Iris pigment epithelial cell (primary cell): ENCODE measurements around the gene GJA3.

Experiments
- DNase-seq: peaks from one replicate; pipeline ENCODE4 v3.0.0-alpha.2; 2011; ENCODE audit warnings: low read depth

GJA3 gene

DNA sequence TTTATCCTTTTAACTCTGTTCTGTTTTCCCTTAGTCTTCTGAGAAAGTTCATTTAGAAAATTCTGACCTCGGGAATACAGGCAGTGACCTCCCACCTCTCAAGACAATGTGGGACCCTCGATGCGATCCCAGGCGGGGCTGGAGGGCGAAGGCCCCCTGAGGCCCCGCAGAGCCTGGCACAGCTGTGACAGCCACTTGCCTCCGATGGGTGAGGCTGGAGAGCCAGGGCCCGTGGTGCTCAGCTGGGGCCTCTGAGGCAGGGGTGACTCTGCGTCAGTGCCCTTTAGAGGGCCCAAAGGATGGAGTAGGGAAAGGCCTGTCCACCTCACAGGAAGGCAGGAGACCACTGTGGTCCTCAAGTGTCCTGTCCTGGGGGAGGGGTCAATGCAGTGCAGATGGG, 10.3 kb downstream of the GJA3 start:
- no peak for DNase-seq

DNA sequence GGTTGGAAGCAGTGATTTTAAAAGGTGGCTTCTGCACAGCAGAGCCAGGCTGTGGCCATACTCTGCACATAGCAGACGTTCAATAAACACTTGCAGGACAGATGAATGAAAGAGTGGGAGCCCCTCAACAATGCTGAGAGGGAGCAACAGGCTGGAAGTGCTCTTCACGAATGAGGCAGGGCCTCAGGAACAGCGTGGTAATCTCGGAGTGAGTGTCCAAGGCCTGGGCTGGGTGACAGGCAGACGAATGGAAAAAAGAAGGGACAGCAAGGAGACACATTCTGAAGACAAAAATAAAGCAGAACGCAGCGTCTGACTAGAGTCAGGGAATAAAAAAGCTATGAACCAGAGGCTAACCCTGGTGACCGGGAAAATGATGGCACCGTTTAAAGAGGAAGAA, 11.1 kb downstream of the GJA3 start:
- no peak for DNase-seq

DNA sequence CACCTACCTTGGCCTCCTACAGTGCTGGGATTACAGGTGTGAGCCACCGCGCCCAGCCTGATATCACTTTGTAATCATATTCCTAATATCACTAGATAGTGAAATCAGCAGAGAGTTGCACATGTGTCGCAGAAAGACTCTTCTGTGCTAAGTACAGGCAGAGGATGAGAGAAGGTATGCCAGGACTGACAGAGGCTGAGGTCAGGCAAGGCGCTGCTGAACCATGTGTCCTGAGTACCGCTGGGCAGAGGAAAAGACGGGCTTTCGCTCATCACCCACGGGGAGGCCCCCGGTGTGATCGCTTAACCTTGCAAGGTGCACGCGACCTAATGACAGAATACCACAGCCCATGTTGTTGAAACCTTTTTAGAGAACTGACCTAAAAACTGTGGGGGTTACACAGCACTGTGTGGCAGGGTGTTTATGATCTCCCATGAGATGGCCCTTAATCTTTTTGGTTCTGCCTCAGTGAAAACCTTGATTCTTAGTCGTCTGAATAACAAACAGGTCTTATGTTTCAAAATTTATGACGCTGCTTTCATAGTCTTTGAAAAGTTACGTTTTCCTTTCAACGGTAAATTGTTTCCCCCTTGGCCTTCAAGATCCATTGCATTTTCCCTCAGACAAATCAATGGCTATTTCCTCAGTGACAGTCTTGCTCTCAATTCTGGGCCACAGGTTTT, 12.2 kb downstream of the GJA3 start:
- DNase-seq, result no peak

DNA sequence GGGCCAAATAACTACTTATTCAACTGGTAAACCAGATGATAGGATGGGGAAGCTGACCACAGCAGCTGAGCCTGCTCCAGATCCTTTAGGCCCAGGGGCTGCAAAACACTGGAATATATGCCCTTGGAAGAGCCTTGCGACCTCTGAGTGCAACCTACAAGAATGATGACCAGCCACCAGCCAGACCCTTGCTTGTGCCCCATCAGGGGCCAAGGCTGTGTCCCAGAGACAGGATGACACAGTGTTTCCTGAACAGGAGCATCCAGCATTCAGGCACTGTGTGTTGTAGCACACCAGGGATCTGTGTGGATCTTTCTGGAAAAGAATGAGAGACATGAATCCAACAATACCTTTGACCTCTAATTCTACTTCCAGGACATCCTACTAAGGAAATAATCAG, 14.5 kb downstream of the GJA3 start:
- DNase-seq, result no peak

DNA sequence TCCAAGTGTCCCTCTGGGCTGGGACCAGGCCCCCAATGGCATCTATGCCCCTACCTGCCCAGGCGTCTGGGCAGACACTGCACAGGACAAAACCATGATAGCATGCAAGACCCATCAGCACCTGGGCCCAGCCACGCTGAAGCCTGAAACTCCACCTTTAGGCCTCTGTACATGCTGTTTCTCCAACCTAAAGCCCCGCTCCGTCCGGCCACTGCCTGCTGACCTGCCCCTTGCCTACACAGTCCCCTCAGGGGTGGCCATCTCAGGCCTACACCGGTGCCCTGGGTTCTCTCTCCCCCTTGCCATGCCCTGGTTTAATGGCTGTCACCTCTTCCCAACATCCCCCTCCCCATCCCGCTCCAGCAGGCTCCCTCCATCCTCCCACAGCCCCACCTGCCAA, 15.3 kb downstream of the GJA3 start:
- no peak for DNase-seq

DNA sequence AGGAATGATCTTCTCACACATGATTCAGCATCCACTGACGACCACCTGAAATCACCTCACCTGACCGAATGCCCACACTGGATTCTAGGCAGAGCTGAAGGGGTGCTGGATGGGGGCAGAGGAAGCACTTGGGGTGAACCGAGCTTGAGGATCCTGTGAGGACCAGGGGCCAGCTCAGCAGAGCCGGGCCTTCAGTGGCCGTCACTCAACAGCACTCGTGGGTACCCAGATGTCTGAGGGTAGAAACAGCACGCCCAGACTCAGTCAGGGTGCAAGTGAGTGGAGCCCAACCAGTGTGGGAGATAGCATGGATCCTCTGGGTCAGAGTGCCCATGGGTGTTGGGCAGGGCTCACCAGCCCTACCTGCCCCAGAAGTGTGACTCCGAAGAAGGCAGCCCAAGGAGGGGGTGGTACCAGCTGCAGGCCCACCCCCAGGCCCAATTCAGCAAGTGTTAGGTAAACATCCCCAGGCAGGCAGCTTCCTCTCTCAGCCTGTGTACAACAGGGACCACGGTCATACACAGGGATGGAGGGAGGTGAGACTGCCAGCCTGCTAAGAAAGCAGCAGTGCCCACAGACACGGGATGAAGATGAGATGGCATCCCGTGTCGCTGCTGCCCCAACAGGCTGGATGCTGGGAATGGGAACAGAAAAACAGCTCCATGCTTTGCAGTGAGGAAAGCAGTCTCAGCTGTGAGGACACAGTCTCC, 16.6 kb downstream of the GJA3 start:
- DNase-seq, result no peak

DNA sequence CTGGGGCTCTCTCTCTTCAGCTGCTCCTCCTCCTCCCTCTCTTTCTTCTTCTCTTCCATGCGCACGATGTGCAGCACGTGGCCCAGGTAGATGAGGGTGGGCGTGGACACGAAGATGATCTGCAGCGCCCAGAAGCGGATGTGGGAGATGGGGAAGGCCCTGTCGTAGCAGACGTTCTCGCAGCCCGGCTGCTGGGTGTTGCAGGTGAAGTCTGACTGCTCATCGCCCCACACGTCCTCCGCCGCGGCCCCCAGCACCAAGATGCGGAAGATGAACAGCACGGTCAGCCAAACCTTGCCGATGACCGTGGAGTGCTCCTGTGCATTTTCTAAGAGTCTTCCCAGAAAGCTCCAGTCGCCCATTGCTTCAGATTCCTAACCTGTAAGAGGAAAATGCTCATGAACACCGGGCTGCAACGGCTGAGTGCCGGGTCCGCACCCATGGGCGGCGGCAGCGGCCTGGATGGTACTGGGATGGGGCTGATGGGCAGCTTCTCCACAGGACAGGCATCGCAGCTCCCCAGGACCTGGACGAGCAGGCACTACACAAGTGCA, 17.8 kb downstream of the GJA3 start:
- DNase-seq, result no peak

DNA sequence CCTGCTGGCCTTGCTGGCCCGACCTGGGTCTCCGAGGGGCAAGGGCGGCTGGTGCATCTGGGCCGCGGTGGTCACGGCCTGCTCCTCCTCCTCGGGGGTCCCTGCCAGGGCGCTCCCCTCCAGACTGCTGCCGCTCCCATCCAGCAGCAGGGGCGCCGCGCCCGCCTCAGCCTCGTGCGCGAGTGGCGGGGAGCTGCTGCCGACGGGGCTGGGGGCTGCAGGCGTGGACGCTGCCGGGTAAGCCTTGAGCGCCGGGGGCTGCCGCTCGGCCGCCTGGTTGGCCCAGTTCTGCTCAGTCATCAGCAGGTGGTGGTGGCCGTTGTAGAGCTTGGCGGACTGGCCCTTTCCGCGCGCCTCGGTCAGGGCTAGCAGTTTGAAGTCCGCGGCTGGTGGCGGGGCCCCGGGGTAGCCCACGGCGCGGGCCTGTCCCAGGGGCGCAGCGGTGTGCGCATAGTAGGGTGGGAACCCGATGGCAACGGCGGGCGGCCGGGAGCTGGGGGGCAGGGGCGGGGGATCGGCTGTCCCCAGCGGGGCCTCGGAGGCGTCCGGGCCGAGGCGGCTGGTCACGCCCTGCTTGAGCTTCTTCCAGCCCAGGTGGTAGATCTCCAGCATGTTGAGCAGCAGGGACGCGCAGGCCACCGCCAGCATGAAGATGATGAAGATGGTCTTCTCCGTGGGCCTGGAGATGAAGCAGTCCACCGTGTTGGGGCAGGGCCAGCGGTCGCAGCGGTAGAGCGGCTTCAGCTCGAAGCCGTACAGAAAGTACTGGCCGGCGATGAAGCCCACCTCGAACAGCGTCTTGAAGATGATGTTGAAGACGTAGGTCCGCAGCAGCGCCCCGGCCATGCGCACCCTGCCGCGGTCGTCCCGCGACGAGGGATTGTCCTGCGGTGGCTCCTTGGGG, 18.6 kb downstream of the GJA3 start:
- no peak for DNase-seq

DNA sequence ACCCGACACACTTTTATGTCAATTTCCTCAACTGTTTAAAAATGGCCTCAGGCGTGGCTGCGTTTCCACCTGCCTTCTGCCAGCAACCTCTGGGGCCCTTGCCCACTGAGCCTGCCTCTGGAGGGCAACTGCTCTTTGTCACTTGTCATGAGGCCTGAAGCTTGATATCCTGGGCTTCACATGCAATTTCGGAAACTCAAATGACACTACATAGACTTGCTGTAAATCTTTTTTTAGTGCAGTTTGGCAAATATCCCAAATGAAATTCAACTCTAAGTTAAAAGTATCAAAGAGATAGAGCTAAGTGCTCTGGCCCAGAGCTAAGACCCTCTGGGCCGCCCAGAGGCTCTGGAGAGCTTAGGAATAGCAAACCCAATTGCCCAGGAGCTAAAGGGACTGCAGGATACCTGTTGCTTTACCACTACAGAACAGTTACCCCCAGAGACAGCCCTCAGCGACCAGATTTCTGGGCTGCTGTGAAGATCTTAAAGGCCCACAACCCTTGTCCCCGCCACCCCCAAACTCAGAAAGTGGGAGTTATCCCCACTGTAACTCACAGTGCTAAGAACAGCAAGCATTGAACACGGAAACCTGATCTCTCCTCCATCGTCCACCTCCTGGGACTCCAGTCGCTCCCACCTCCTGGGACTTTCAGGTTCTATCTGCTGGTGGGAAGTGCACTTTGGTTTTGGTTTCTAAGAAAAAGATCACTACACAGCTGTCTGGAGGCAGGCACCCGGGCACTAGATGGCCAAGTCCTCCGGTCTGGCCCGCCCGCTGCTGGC, 19.4 kb downstream of the GJA3 start:
- no peak for DNase-seq

DNA sequence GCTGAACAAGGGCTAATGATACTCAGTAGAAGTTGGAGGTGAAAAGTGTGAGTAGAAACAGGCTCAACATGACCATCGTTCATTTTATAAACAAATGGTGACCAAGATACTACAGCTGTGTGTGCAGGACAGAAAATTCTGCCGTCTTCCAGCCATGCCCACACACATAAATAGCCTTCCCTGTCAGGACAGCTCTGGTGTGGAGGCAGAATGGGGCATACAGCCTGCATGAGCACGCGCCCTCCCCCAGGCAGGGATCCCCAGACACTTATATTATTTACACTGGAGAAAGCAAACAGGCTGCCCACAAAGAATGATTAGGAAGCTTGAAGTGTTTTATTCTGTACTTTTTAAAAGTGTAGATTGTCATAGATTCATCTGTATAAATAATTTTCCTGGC, 20.4 kb downstream of the GJA3 start:
- no peak for DNase-seq

DNA sequence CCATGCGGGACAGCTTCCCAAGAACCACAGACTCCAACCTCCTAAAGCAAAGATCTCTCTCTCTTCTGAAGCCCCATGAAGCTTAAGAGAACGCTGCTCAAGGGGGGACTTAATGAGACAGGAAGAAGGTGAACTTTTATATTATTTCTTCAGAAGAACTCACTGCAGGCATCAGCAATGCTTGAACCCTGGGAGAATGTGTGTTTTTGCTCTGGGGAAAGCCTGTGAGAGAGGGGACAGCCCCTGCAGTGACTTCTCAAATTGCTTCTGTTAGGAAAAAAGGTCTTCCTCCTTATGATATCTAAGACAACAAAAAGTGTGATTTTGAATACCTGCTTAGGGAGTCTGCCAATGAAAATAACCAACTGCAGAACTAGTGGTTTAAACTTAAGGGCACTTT, 23.0 kb downstream of the GJA3 start:
- DNase-seq, result no peak

DNA sequence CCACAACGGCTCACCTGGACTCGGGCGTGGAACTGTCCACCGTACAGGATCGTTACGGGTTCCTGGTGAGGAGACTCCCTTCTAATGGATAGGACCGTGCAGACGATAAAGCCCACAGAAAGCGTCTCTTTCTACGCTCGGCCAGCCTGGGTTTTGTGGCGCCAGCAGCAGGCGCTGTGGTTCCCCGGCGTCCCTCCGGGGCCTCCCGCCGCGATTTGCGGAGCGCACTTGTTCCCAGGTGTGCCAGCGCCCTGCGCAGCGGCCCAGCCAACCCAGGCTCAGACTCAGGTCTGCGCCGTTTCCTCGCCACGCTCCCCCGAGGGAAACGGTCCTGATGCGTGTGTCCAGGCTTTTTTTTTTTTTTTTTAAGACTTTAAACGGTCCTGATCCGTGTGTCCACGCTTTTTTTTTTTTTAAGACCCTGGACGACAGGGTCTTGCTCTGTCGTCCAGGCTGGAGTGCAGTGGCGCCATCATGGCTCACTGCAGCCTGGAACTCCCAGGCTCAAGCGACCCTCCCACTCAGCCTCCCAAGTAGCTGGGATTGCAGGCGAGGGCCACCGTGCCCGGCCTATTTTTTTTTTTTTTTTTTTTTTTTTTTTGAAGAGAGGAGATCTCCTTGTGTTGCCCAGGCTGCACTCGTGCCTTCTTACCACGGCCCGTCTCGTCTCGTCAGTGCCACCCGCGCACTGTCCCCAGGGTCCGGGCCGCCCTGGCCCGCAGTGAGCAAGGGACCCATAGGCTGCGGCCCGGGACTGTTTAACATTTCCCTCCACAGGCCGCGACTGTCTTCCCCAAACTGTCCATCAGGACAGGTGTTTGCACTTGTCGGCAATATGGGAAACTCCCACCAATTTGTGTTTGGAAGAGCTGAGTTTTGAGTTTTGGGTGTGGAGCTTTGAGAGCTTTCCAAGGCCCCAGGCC, 23.8 kb downstream of the GJA3 start:
- DNase-seq, result peak; percentile 18

DNA sequence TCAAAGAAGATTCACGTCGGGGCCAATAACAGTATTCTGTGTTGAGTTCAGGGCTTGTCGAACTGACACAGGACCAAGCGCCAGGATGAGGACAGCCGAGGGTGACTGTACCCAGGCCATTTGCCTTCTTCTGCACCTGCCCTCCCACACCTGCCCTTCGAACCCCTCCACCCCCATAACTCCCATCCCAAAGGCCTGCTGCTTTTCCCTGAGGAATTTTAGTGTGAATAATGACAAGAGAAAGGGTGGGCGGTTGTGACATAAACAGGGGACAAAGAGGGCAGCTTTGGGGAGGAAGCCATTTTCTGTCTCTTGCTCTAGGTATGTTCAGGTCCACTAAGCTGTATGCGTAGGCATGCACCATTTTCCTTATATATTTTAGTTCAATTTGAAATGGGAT, 26.1 kb downstream of the GJA3 start:
- DNase-seq, result no peak

DNA sequence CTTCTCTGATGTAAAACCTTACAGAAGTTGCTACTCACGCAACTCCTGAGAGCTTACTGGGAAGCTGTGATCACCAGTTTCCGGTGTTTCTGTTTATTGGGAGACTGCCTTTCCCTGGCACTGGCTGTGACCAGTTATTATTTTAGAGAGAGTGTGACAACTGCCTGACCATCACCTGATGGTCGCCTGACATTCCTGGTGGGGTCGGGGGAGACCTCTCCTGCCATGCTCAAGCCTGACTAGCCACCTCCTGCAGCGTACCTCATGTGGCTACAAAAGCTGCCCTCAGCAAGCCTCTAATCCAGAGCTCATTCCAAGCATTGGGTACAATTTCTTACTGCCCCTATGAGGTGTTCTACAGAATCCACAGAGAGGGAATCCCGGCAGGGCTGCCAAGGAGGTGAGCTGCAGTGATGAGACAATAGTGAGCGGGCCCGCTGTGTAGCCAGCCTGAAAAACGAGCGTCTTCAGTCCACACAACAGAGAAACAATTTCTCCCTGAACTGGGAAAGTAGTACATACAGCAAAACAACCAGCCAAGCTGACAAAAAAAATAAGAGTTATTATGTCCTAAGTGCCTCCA, 28.7 kb downstream of the GJA3 start:
- no peak for DNase-seq

DNA sequence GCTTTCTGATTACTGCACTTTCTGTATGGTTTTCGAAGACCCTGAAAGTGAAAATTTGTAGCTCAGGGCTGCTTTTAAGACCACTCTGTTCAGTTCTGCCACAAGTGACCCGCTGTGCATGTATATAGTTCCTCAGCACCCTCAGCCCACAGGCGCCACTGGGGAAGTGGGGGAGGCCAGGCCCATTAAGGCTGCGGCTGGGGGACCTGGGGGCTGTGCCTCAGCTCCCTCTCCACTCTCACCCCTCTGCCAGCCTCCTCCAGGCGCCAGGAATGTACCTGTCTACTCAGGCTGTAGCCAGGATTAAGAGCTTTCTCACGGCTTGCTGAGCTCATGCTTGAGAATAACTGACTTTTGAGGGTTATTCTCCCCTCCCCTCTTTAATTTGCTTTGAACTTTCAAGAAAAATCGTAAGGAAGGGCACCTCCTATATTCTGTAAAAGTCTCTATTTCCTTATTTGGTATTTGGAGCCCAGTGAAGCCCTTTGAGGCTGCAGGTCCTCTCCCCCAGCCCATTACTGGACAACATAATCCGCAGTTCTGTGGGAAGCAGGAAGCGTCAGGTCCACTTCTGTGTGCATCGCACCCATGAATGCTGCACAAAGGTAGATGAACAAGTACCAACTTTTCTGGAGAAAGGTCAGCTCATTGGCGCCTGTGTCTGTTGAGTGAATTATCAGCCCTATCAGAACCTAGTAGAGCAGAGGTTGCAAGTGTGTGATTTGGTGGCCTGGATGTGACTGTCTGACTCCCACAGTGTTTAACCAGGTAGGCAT, 29.6 kb downstream of the GJA3 start:
- no peak for DNase-seq

DNA sequence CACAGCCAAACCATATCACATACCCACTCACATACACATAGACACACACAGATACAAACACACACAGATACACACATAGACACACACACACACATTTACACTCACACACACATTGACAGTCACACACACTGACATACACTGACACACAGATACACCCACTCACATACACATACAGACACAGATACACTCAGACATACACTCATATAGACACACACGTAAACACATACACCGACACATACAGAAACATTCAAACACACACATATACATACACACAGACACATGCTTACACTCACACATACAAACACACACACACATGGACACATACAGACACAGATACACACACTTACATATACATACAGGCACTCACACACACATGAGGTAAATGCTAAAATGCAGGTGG, 30.2 kb downstream of the GJA3 start:
- no peak for DNase-seq

DNA sequence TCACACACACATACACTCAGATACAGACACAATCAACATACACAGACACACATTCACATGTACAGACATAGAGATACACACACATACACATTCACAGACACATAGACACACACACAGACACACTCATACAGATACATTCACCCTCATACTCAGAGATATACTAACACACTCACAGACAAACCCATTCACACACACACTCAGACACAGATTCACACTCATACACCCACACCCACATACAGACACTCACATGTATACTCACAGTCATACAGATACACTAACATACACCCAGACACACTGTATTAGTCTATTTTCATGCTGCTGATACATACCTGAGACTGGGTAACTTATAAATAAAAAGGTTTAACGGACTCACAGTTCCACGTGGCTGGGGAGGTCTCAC, 30.8 kb downstream of the GJA3 start:
- DNase-seq, result no peak

DNA sequence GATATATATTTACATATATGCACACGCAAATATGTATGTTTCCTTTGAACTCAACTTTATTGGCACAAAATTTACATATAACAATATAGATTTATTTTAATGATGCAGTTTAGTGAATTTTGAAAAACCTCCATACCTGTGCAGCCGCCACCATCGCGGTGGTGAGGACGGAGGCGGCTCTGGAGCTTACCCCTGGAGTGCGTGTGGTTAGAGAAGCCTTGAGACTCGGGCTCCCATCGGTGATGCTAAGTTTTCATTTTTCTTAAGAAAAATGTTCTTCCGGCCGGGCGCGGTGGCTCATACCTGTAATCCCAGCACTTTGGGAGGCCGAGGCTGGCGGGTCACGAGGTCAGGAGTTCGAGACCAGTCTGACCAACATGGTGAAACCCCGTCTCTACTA, 31.8 kb downstream of the GJA3 start:
- no peak for DNase-seq

DNA sequence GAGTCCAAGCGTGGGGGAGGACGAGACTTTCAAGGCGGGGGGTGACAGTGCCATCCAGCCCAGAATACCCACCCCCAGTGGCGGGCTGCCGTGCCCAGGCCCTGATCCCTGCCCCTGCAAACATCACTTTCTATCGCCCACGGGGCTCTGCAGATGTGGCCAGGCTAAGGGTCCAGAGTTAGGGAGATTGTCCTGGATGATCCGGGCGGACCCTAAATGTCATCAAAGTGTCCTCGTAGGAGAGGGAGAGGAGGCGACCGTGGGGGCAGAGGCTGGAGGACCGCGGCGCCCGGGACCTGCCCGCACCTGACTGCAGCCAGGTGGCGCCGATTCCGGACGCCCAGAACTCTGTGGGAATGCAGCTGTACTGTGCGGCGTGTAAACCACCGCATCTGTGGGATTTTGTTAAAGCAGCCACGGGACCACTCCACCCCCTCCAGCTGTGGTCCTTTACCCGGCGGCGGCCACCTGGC, 32.4 kb downstream of the GJA3 start:
- DNase-seq, result no peak
